ENCODE data around the gene SLC1A1.

- TF ChIP-seq CTCF (IDR thresholded peaks at IDR 0.05) (no peak), POLR2A (IDR thresholded peaks at IDR 0.05) (no peak)
These were observed 15.0 kb upstream of the SLC1A1 start for GRCh38 chr9:4475301-4475700.
